ENCODE data around the gene LNX2.

LNX2 gene

DNA sequence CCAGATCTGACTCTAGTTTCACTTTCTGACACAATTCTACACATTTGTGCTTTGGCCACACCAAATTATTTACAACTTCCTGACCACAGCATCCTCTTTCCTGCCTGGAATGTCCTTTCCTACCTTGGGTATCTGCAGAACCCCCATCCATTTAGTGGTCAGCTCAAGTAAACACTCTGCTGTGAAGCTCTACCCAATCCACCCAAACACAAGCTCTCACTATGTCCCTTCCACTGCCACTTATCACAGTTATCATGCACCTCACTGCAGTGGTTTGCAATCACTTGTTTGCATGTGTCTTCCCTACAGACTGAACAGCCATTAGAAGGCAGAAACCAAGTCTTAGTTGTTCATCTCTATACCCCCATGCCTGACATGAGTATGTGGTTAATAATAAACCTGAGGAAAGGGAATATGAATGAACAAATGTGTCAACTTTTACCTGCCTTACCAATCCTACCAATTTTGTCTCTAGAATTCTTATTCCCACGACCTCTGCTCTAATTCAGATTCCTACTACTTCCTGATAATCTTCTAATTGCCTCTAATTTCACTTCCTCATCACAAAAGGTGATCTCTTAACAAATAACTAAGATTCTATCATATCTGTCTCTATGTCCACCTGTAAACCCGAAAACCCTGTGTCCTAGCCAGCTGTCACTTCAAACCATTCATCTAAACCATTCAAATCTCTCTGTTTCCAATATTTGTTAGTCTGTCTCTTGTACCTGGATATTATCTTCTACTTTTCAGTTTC, 25.1 kb downstream of the LNX2 start:
- TF ChIP-seq, protein P1, sequence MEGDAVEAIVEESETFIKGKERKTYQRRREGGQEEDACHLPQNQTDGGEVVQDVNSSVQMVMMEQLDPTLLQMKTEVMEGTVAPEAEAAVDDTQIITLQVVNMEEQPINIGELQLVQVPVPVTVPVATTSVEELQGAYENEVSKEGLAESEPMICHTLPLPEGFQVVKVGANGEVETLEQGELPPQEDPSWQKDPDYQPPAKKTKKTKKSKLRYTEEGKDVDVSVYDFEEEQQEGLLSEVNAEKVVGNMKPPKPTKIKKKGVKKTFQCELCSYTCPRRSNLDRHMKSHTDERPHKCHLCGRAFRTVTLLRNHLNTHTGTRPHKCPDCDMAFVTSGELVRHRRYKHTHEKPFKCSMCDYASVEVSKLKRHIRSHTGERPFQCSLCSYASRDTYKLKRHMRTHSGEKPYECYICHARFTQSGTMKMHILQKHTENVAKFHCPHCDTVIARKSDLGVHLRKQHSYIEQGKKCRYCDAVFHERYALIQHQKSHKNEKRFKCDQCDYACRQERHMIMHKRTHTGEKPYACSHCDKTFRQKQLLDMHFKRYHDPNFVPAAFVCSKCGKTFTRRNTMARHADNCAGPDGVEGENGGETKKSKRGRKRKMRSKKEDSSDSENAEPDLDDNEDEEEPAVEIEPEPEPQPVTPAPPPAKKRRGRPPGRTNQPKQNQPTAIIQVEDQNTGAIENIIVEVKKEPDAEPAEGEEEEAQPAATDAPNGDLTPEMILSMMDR (IDR thresholded peaks at IDR 0.05; ENCODE audit: low read length) = no peak
- TF ChIP-seq EZH2 (IDR thresholded peaks at IDR 0.05; ENCODE audit: borderline replicate concordance, low read length) = no peak
- H3K9ac ChIP-seq (ENCODE audit: low read length) = no peak overlapping the region
- no peaks in the 10 kb centered on the region for H3K79me2 ChIP-seq (ENCODE audit: insufficient read depth, low read length)
- no peak overlapping the region for H3K4me2 ChIP-seq (ENCODE audit: low read length)
- no peak overlapping the region for H3K4me3 ChIP-seq (ENCODE audit: low read depth, low read length, poor library complexity, severe bottlenecking)
- H3K9me3 ChIP-seq (ENCODE audit: low read length) = no peaks in the 10 kb centered on the region
- no peaks in the 10 kb centered on the region for H3F3A ChIP-seq (ENCODE audit: insufficient read depth, low read length)
- no peaks in the 10 kb centered on the region for H3K9me2 ChIP-seq (ENCODE audit: low read depth, low read length)
- no peak overlapping the region for H2AFZ ChIP-seq (ENCODE audit: low read length)
- no peaks in the 10 kb centered on the region for H3K27me3 ChIP-seq (ENCODE audit: insufficient read depth, low read length)
- H4K20me1 ChIP-seq (ENCODE audit: insufficient read depth, low read length) = no peaks in the 10 kb centered on the region
- no peaks in the 10 kb centered on the region for H3K36me3 ChIP-seq (ENCODE audit: insufficient read depth, low read length)
- H3K4me1 ChIP-seq (ENCODE audit: insufficient read depth, low read length, severe bottlenecking) = no peaks in the 10 kb centered on the region
- H3K27ac ChIP-seq (ENCODE audit: low read depth, low read length, poor library complexity, severe bottlenecking) = no peak overlapping the region

DNA sequence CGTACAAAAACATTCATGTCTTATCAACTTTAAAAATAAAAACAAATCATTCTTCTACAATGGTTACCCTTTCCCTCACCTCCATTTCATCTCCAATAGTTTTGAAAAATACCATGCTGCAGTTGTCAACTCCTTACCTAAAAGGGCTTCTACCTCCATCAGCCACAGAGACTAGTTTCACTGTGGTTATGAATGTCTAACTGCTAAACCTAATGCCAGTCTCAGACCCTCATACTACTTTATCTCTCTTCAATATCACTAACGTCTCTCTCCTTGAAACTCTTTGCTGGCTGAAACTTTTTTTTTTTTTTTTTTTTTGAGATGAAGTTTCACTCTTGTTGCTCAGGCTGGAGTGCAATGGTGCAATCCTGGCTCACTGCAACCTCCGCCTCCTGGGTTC, 27.1 kb downstream of the LNX2 start:
- H3K9ac ChIP-seq (ENCODE audit: low read length) = no peak overlapping the region

DNA sequence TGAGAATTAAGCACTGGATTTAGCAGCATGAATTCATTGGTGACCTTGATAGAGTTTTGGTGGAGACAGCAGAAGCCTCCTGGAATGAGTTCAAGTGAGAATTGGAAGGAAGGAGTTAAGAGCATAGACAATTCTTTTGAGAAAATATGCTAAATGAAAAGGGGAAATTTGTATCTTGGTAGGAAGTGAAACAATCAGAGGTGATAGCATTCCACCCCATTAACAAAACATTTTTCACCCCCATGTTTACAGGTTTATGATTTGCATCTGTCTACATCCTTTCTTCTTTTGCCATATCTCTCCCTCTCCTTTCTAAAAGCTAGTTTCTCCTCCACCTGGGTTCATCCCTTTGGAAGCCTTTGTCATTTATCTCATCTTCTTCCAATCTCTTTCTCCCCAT, 27.5 kb downstream of the LNX2 start:
- H3K4me2 ChIP-seq (ENCODE audit: low read length) = no peak overlapping the region
- H3K4me3 ChIP-seq (ENCODE audit: low read depth, low read length, poor library complexity, severe bottlenecking) = no peak overlapping the region
- no peak overlapping the region for H2AFZ ChIP-seq (ENCODE audit: low read length)
- H3K9ac ChIP-seq (ENCODE audit: low read length) = no peak overlapping the region
- H3K79me2 ChIP-seq (ENCODE audit: insufficient read depth, low read length) = no peaks in the 10 kb centered on the region; the same call in 1 of the 2 replicates
- no peaks in the 10 kb centered on the region for H3K4me1 ChIP-seq (ENCODE audit: insufficient read depth, low read length, severe bottlenecking)
- H3F3A ChIP-seq (ENCODE audit: insufficient read depth, low read length) = 0 out of 2 replicates have a peak, but pooled peaks cover 3% of the 10 kb centered on the region
- no peaks in the 10 kb centered on the region for H4K20me1 ChIP-seq (ENCODE audit: insufficient read depth, low read length)
- 0 out of 2 replicates have a peak, but pooled peaks cover 2% of the 10 kb centered on the region for H3K9me3 ChIP-seq (ENCODE audit: low read length)
- no peaks in the 10 kb centered on the region for H3K9me2 ChIP-seq (ENCODE audit: low read depth, low read length)
- H3K27ac ChIP-seq (ENCODE audit: low read depth, low read length, poor library complexity, severe bottlenecking) = no peak overlapping the region
- H3K36me3 ChIP-seq (ENCODE audit: insufficient read depth, low read length) = no peaks in the 10 kb centered on the region
- TF ChIP-seq, protein P1 (IDR thresholded peaks at IDR 0.05; ENCODE audit: low read length) = no peak
- H3K27me3 ChIP-seq (ENCODE audit: insufficient read depth, low read length) = no peaks in the 10 kb centered on the region

More for the DNA sequence above, 27.1 kb downstream of the LNX2 start:
- Histone ChIP-seq H3K79me2 (ENCODE audit: insufficient read depth, low read length) (no peaks in the 10 kb centered on the region), H3K27me3 (ENCODE audit: insufficient read depth, low read length) (no peaks in the 10 kb centered on the region), H3K9me3 (ENCODE audit: low read length) (0 out of 2 replicates have a peak, but pooled peaks cover 2% of the 10 kb centered on the region), H2AFZ (ENCODE audit: low read length) (no peak overlapping the region), H3F3A (ENCODE audit: insufficient read depth, low read length) (0 out of 2 replicates have a peak, but pooled peaks cover 1% of the 10 kb centered on the region), H3K9me2 (ENCODE audit: low read depth, low read length) (no peaks in the 10 kb centered on the region), H3K4me3 (ENCODE audit: low read depth, low read length, poor library complexity, severe bottlenecking) (no peak overlapping the region), H3K4me1 (ENCODE audit: insufficient read depth, low read length, severe bottlenecking) (no peaks in the 10 kb centered on the region), H3K36me3 (ENCODE audit: insufficient read depth, low read length) (no peaks in the 10 kb centered on the region), H4K20me1 (ENCODE audit: insufficient read depth, low read length) (no peaks in the 10 kb centered on the region), H3K4me2 (ENCODE audit: low read length) (no peak overlapping the region), H3K27ac (ENCODE audit: low read depth, low read length, poor library complexity, severe bottlenecking) (no peak overlapping the region)
- TF ChIP-seq EZH2 (IDR thresholded peaks at IDR 0.05; ENCODE audit: borderline replicate concordance, low read length) = no peak
